ENCODE measurements around the gene CPXM2. TPM values are rescaled to one million over a fixed set of nuclear protein-coding genes. Genes with fewer than 3 reads are reported as not detected.

CPXM2 gene
- total RNA-seq, 2 donors from 2014 or later = 12.5 to 17.0 TPM

GRCh38 chr10:123729523-123729922 lies 162.1 kb downstream of the CPXM2 start:
- intact Hi-C loops (cut with DNase I) = no loop called here
- no peak for ATAC-seq
- no peak for DNase-seq

GRCh38 chr10:123726836-123727235 lies 164.8 kb downstream of the CPXM2 start:
- ATAC-seq = no peak
- intact Hi-C loops (cut with DNase I) = no loop called here
- no peak for DNase-seq

- no peak for ATAC-seq
- DNase-seq = no peak
- intact Hi-C loops (cut with DNase I) = no loop called here
These were observed 165.2 kb downstream of the CPXM2 start for GRCh38 chr10:123726381-123726780.

- DNase-seq (no peak), ATAC-seq (no peak)
- intact Hi-C loops (cut with DNase I) = no loop called here
These were observed 166.9 kb downstream of the CPXM2 start for GRCh38 chr10:123724747-123725146.

GRCh38 chr10:123722351-123722750 lies 169.3 kb downstream of the CPXM2 start:
- no peak for DNase-seq
- intact Hi-C loops (cut with DNase I) = no loop called here
- no peak for ATAC-seq

- ATAC-seq (no peak), DNase-seq (no peak)
- intact Hi-C loops (cut with DNase I) = no loop called here
These were observed 170.1 kb downstream of the CPXM2 start for GRCh38 chr10:123721441-123722049.

- ATAC-seq = no peak
- intact Hi-C loops (cut with DNase I) = no loop called here
- DNase-seq = no peak
These were observed 171.1 kb downstream of the CPXM2 start for GRCh38 chr10:123720536-123720935.

- intact Hi-C loops (cut with DNase I) = no loop called here
- ATAC-seq = no peak
- no peak for DNase-seq
These were observed 173.0 kb downstream of the CPXM2 start for GRCh38 chr10:123718544-123719060.

GRCh38 chr10:123717336-123717735 lies 174.3 kb downstream of the CPXM2 start:
- no peak for ATAC-seq

GRCh38 chr10:123715546-123715945 lies 176.1 kb downstream of the CPXM2 start:
- ATAC-seq = no peak
- intact Hi-C loops (cut with DNase I) = no loop called here
- DNase-seq = no peak

More at GRCh38 chr10:123717336-123717735, 174.3 kb downstream of the CPXM2 start:
- DNase-seq = no peak
- intact Hi-C loops (cut with DNase I) = no loop called here

GRCh38 chr10:123706236-123706635 lies 185.4 kb downstream of the CPXM2 start:
- no peak for ATAC-seq
- no peak for DNase-seq
- intact Hi-C loops (cut with DNase I) = no loop called here

GRCh38 chr10:123704812-123705211 lies 186.8 kb downstream of the CPXM2 start:
- no peak for DNase-seq
- intact Hi-C loops (cut with DNase I) = no loop called here
- ATAC-seq = no peak

- intact Hi-C loops (cut with DNase I) = no loop called here
- ATAC-seq (no peak), DNase-seq (no peak)
These were observed 187.5 kb downstream of the CPXM2 start for GRCh38 chr10:123704076-123704475.

GRCh38 chr10:123703195-123703790 lies 188.3 kb downstream of the CPXM2 start:
- DNase-seq = no peak
- intact Hi-C loops (cut with DNase I) = no loop called here
- no peak for ATAC-seq

Other genes starting within 250 kb of the CPXM2 start
- gene GPR26, start 225.5 kb downstream of the CPXM2 start, total RNA-seq = not detected
- 10 to 100 TPM in 1 of 2 donors, 1 to 10 TPM in 1; 9.2 to 17.8 TPM for gene CHST15, start 201.8 kb upstream of the CPXM2 start, total RNA-seq